HG03064 (cell line): Measurements from ENCODE around the gene NCKIPSD.
A peak's percentile ranks its signal among the peaks of the same experiment; 100 is the strongest.

Experiments
- ATAC-seq: cut with Tn5 transposase; IDR thresholded peaks from one replicate; pipeline ENCODE4 v1.9.1; 2021; ENCODE audit warnings: low read depth; ENCODE audit not compliant: unreplicated experiment

The NCKIPSD gene

GRCh38 chr3:48679411-48680391, 6.0 kb downstream of the NCKIPSD start:
- ATAC-seq = no peak

- no peak for ATAC-seq
Measured at GRCh38 chr3:48678566-48679380, 6.9 kb downstream of the NCKIPSD start.

GRCh38 chr3:48678056-48678455, 7.7 kb downstream of the NCKIPSD start:
- no peak for ATAC-seq

- no peak for ATAC-seq
Measured at GRCh38 chr3:48674505-48674904, 11.2 kb downstream of the NCKIPSD start.

- no peak for ATAC-seq
Measured at GRCh38 chr3:48672522-48672921, 13.2 kb downstream of the NCKIPSD start.

- ATAC-seq = no peak
Measured at GRCh38 chr3:48664929-48665328, 20.8 kb downstream of the NCKIPSD start.

- ATAC-seq = no peak
Measured at GRCh38 chr3:48664313-48664644, 21.4 kb downstream of the NCKIPSD start.

GRCh38 chr3:48663489-48664312, 22.0 kb downstream of the NCKIPSD start:
- ATAC-seq = peak; percentile 82

- ATAC-seq = no peak
Measured at GRCh38 chr3:48662753-48663488, 22.8 kb downstream of the NCKIPSD start, which contains the start of gene CELSR3. Gene CELSR3, minus strand, starts transcription at chr3:48662886. Its CDS starts 252 bp downstream, at chr3:48662634.

- ATAC-seq = no peak
Measured at GRCh38 chr3:48662145-48662752, 23.5 kb downstream of the NCKIPSD start.

GRCh38 chr3:48661501-48662144, 24.1 kb downstream of the NCKIPSD start:
- ATAC-seq = no peak

- no peak for ATAC-seq
Measured at GRCh38 chr3:48660800-48661400, 24.8 kb downstream of the NCKIPSD start.

- ATAC-seq = no peak
Measured at GRCh38 chr3:48656841-48657281, 28.9 kb downstream of the NCKIPSD start.

GRCh38 chr3:48656061-48656840, 29.5 kb downstream of the NCKIPSD start:
- no peak for ATAC-seq

GRCh38 chr3:48655606-48656005, 30.1 kb downstream of the NCKIPSD start:
- no peak for ATAC-seq

- no peak for ATAC-seq
Measured at GRCh38 chr3:48655063-48655462, 30.7 kb downstream of the NCKIPSD start.

GRCh38 chr3:48652923-48653715, 32.6 kb downstream of the NCKIPSD start:
- no peak for ATAC-seq
